GM12872 (cell line): ENCODE data around the gene CEACAM6.

Source experiments
- TF ChIP-seq, protein P1 (sequence below): IDR thresholded peaks from 3 replicates; pipeline ENCODE4 v1.5.1; 2011; ENCODE audit warnings: low read depth, mild to moderate bottlenecking, low read length, moderate library complexity; ENCODE audit not compliant: insufficient read depth

Gene CEACAM6

DNA sequence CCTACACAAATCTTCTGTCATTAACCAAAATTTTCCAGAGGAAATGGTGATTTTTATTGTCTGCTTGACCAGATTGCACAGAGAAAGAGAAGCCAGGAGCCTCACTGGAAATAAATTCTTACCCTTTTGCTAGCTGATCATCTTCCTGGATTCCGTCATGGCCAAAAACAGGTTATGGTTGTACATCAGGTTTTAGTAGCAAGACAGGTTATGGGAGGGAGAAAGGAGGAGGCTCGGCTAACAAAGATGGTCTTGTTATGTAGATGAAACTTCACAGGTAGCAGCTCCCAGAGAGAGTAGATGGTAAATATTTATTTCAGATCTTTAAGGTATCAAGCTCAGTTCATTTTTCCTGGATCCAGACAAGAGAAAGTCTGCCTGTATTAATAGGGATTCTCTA, 21.4 kb downstream of the CEACAM6 start:
- TF ChIP-seq, protein P1, sequence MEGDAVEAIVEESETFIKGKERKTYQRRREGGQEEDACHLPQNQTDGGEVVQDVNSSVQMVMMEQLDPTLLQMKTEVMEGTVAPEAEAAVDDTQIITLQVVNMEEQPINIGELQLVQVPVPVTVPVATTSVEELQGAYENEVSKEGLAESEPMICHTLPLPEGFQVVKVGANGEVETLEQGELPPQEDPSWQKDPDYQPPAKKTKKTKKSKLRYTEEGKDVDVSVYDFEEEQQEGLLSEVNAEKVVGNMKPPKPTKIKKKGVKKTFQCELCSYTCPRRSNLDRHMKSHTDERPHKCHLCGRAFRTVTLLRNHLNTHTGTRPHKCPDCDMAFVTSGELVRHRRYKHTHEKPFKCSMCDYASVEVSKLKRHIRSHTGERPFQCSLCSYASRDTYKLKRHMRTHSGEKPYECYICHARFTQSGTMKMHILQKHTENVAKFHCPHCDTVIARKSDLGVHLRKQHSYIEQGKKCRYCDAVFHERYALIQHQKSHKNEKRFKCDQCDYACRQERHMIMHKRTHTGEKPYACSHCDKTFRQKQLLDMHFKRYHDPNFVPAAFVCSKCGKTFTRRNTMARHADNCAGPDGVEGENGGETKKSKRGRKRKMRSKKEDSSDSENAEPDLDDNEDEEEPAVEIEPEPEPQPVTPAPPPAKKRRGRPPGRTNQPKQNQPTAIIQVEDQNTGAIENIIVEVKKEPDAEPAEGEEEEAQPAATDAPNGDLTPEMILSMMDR, result no peak

DNA sequence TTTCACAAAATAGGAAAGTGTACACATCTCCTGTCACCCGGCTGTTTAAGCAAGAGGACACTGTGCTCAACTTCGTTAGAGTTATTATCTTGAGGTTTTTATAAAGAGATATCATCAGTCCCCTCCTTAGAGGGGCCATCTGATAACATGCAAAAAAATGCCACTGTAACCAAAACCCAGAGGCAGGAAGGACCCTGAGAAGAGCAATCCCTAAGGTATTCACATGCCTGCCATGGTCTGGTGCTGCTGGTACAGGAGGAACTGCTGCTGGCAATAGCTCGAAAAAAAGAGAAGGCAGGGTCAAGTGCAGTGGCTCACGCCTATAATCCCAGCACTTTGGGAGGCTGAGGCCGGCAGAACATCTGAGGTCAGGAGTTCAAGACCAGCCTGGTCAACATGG, 28.3 kb downstream of the CEACAM6 start:
- TF ChIP-seq, protein P1, result no peak

DNA sequence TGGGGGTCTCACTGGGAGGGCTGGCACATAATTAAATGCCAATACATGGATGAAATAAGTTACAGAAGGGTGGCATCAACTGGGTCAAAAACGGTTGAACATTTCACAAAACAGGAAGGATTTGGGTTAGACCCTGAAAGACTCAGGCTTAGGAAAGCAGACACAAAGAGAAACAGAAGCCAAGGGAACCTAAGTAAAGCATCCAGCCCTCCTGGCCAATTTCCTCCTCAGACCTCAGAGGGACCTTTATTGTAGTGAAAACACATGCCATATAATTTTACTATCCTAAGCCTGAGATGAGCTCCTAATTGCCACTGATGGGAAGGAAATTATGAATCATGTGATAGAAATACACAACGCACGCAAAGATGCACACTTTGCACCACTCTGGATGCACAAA, 29.0 kb downstream of the CEACAM6 start:
- TF ChIP-seq, protein P1, result no peak

DNA sequence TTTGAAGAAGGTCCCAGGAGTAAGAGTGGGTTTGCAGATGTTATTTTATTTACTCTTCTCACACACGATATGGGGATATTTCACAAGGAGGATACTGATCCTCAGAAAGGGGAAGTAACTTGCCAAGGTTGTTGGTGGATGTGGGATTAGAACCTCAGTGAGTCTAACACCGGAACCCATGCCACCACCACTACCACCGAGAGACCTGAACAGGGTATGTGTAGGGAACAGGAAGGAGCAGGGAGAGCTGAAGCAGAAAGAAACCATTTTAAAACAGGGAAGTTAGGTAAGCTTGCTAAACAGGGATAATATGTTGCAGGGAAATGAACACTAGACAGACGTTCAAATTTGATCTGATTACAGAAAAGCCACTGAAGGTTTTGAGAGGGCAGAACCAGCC, 29.4 kb downstream of the CEACAM6 start:
- TF ChIP-seq, protein P1, result no peak

DNA sequence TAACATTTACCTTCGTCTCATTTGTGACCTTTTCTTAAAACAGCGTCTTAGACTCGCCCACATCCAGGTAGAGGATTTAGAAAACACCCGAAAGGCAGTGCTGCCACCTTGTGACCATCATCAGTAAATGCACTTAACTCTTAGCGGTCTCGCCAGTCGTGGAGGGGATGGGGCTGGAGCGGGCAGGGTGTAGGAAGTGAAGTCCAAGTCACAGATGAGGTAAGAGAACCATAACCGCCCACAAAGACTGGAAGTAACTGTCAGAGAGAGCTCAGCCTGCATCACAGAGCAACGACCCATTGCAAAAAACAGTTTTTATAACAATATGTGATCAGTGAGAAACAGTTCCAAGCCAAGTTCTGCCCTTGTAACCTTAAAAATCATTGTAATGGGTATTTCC, 30.3 kb downstream of the CEACAM6 start:
- TF ChIP-seq, protein P1, result peak; percentile 79

DNA sequence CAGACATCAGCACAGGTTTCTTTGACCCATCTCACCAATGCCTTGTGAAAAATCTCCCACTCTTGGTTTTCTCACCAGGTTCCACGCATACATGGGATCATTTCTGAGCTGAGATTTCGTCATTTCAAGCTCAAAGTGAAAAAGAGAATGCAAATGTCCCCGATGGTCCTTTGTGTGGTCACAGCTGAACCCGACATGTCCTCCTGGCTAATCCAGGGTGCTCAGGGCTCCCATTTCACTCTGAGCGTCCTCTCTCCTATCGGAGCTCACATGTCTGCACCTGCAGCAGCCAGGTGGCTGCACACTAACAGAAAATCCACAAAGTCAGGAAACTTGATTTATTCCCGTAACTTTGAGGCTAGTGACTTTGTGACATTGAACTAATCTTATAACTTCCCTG, 31.7 kb downstream of the CEACAM6 start:
- TF ChIP-seq, protein P1, result no peak

DNA sequence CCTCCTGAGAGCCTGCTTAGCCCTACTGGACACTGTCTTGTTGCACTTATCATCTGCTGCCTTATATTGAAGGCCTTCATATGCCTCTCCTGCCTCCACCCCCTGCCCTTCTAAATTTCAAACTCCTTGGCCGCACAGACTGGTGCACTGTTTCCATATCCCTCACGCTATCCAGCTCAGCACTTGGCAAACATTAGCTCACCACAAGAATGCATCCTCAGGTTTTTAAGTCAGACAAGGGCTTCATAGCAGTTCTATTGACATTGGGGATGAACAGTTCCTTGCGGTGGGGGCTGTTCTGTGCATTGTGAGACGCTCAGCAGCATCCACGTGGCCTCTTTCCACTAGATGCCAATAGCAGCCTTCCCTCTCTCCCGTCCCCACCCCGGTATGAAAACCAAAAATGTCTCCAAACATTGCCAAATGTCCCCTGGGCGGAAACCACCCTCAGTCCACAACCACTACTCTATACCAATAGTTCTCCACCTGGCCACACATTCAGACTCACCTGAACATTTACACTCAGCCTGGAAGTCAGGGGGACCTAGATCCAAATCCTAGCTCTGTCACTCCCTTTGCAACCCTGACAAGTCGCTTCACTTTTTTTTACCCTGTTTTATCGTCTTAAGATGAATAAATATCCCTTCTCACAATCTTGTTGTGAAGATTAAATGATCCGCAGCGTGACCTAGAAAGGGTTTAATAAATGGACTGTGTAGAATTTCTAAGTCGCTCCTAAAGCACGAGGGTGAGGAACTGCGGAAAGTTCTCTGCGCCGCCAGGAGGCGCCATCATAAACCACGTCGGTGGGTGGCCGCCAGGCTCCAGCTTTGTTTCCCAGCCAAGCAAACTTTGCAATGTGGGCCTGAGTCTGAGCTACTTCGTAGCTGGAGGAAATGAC, 37.4 kb downstream of the CEACAM6 start:
- TF ChIP-seq, protein P1, result peak; percentile 88
